ENCODE measurements around the gene CTPS2.

DNA sequence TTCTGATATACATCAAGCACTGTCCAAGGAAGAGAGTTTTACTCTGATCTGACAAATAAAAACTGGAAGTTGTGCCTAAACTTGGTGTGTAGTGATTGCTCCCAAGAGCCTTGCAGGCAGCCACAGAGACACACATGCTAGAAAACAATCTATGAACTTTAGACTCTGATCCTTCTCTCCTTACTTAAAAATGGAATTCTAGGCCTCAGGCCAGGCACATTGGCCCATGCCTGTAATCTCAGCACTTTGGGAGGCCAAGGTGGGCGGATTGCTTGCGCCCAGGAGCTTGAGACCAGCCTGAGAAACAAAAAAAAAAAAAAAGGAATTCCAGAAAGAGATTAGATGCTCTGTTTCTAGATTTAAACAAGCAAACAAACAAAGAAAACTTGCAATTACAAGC lies 108.1 kb downstream of the CTPS2 start:
- no peak for TF ChIP-seq CTCF (conservative IDR thresholded peaks at IDR 0.05)
- no peak for TF ChIP-seq ZFX (IDR thresholded peaks at IDR 0.05)

Measured in C4-2B (cell line).